Measurements from ENCODE around the gene ESYT3.

Gene ESYT3

DNA sequence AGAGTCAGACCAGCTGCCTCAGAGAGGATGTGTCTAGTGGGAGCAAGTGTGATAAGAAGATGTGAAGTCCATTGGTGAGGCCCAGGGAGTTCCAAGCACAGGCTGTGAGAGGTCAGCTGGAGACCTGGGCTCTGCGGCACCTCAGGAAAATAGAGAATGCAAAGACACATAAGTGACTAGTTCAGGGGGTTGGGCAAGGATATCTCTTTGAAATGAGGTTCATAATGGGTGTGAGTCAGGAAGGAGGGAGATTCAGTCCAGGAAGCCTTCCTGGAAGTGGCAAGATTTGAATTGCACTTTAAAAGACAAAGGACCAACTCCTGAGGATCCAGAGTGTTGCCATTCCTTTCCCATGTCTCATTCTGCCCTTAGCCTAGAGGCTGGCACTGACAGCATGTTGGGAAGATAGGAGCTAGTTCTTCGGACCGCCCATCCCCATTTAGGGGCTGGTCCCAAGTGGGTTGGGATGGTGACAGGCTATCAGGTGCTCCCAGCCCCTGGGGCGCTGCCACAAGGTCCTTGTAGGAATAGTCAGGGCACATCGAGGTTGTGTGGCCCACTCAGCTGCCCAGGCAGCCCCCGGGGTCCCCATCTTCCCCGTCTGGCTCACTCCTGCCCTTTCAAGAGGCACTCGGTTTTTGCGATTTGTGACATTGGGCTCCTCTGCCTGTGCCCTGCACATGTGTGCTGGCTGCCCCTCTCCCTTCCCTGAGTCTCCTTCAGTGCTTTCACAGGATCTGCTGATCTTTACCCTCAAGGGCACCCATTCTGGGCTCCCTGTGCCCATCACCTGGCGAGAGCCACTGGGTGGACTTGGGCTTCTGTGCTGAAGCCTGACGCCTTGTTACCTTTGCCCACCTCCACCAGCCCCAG, 23.7 kb downstream of the ESYT3 start:
- no peak for DNase-seq (ENCODE audit: extremely low spot score)
- TF ChIP-seq, protein P1, sequence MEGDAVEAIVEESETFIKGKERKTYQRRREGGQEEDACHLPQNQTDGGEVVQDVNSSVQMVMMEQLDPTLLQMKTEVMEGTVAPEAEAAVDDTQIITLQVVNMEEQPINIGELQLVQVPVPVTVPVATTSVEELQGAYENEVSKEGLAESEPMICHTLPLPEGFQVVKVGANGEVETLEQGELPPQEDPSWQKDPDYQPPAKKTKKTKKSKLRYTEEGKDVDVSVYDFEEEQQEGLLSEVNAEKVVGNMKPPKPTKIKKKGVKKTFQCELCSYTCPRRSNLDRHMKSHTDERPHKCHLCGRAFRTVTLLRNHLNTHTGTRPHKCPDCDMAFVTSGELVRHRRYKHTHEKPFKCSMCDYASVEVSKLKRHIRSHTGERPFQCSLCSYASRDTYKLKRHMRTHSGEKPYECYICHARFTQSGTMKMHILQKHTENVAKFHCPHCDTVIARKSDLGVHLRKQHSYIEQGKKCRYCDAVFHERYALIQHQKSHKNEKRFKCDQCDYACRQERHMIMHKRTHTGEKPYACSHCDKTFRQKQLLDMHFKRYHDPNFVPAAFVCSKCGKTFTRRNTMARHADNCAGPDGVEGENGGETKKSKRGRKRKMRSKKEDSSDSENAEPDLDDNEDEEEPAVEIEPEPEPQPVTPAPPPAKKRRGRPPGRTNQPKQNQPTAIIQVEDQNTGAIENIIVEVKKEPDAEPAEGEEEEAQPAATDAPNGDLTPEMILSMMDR (IDR thresholded peaks at IDR 0.05; ENCODE audit: control extremely low read depth, extremely low read depth, low read depth, missing control alignments) = no peak
- POLR2A ChIA-PET = no interaction called here
- CTCF ChIA-PET = interaction anchor here (1.0 to 1.2 kb wide), 2 partner anchors 40 to 458 kb away, joined by 3 read pairs; no protein-coding TSS in a partner anchor

- no peak for DNase-seq (ENCODE audit: extremely low spot score)
- POLR2A ChIA-PET = no interaction called here
- CTCF ChIA-PET = interaction anchor here (1.4 to 1.5 kb wide), 2 partner anchors 11 to 457 kb away, joined by 3 read pairs; no protein-coding TSS in a partner anchor
- TF ChIP-seq, protein P1 (IDR thresholded peaks at IDR 0.05; ENCODE audit: control extremely low read depth, extremely low read depth, low read depth, missing control alignments) = no peak
Measured at GRCh38 chr3:138458774-138459499, 24.5 kb downstream of the ESYT3 start.

DNA sequence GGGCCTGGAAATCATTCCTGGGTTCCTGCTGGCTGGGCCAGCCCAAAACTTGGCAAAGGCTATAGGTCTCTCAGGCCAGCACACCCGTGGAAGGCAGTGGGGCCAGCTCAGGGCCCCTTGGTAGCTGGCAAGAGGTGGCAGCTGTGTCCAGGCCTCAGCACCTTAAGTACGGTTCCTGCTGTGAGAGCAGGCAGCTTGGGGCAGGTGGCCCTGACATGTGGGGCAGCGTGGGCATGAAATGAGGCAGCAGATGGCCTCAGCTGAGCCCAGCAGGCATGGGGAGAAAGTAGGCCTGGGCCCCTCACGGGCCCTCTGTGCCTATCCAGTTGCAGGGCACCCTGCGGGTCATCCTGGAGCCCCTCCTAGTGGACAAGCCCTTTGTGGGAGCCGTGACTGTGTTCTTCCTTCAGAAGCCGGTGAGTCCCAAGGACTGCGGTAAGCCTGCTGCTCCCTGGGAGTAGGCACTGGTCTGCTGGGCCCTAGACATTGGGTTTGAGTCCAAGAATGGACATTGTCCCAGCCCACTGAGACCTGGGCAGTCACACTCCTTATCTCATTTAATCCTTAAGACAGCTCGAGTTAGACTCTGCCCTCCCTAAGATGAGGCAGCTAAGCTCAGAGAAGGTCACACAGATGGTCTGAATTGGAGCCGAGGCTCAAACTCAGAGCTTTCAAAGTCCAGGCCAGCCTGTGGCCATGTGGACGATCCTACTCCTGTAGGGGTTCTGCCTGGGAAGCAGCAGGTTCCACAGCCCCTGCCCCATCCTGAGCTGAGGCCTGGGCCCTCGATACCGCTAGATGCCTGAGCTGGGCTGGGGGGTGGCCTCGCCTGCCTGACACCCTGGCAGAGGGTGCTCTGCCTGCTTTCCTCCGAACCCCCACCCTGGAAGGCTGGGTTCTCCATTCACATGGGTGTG, 25.5 kb downstream of the ESYT3 start:
- ChIA-PET POLR2A (no interaction called here), CTCF (interaction anchor here (0.6 to 1.8 kb wide), 6 partner anchors 10 to 456 kb away, joined by 3 to 10 read pairs (median 3); no protein-coding TSS in a partner anchor)
- TF ChIP-seq, protein P1 (IDR thresholded peaks at IDR 0.05; ENCODE audit: control extremely low read depth, extremely low read depth, low read depth, missing control alignments) = no peak
- no peak for DNase-seq (ENCODE audit: extremely low spot score)

- no peak for DNase-seq (ENCODE audit: extremely low spot score)
- CTCF ChIA-PET = interaction anchor here (0.6 to 1.8 kb wide), 7 partner anchors 8 to 455 kb away, joined by 3 to 10 read pairs (median 3); no protein-coding TSS in a partner anchor
- POLR2A ChIA-PET = no interaction called here
- TF ChIP-seq, protein P1 (IDR thresholded peaks at IDR 0.05; ENCODE audit: control extremely low read depth, extremely low read depth, low read depth, missing control alignments) = no peak
Measured at GRCh38 chr3:138460536-138461205, 26.3 kb downstream of the ESYT3 start.

- ChIA-PET POLR2A (no interaction called here), CTCF (interaction anchor here (1.2 to 1.8 kb wide), 3 partner anchors 9 to 44 kb away, joined by 3 to 10 read pairs (median 4); no protein-coding TSS in a partner anchor)
- TF ChIP-seq, protein P1 (IDR thresholded peaks at IDR 0.05; ENCODE audit: control extremely low read depth, extremely low read depth, low read depth, missing control alignments) = no peak
- no peak for DNase-seq (ENCODE audit: extremely low spot score)
Measured at GRCh38 chr3:138461246-138461645, 26.8 kb downstream of the ESYT3 start.

All from GM10248 (cell line).